Endothelial cell of coronary artery (primary cell): ENCODE results near the gene INPP1. TPM values are rescaled to one million over a fixed set of nuclear protein-coding genes. Genes with fewer than 3 reads are reported as not detected.

Experiments used
- total RNA-seq: library from RNA; depleted of rRNA; stranded (reverse); fragments of >200 nt; gene quantifications from 2 replicates; pipeline ENCODE4 v1.2.3, GENCODE V29; 2014

The INPP1 gene, protein sequence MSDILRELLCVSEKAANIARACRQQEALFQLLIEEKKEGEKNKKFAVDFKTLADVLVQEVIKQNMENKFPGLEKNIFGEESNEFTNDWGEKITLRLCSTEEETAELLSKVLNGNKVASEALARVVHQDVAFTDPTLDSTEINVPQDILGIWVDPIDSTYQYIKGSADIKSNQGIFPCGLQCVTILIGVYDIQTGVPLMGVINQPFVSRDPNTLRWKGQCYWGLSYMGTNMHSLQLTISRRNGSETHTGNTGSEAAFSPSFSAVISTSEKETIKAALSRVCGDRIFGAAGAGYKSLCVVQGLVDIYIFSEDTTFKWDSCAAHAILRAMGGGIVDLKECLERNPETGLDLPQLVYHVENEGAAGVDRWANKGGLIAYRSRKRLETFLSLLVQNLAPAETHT
- total RNA-seq: 16.1 and 17.0 TPM in 2 replicates

DNA sequence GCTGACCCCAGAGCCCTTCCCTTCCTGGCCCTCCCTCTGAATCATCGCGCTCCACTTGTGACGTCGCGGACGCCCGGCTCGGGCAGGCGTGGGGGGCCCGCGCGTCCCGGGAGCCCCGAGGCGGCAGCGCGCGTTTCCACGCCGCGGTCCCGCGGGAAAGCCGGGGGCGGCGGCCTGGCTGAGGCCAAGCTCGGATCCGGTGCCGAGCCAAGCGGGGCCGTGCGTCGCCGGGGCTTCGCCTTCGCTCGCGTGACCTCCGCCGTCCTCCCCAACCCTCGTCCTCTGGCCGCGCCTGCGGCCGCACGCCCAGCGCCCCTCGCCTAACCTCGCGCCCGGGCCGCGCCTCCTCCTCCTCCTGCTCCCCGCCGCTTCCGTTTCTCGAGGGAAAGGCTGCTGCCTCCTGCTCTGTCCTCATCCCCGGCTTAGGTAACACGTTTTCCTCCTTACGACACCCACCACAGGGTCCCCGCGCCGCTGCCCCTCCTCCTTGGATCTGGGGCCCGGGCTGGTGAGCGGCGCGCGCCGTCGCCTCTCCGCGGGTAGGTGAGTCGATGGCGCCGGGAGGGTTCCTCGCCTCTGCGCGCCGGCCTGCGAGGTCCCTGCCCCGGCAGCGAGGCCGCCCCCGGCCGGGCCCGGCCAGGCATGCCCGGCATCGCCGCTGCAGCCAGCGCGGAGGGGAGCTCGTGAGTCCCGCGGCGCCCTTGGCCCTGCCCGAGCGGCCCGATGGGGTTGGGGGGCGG is at the start of gene INPP1:
INPP1 (plus strand) TSS at position 54 of the 740 bp plus-strand sequence. CDS start 16,514 bp downstream, outside the sequence.

DNA sequence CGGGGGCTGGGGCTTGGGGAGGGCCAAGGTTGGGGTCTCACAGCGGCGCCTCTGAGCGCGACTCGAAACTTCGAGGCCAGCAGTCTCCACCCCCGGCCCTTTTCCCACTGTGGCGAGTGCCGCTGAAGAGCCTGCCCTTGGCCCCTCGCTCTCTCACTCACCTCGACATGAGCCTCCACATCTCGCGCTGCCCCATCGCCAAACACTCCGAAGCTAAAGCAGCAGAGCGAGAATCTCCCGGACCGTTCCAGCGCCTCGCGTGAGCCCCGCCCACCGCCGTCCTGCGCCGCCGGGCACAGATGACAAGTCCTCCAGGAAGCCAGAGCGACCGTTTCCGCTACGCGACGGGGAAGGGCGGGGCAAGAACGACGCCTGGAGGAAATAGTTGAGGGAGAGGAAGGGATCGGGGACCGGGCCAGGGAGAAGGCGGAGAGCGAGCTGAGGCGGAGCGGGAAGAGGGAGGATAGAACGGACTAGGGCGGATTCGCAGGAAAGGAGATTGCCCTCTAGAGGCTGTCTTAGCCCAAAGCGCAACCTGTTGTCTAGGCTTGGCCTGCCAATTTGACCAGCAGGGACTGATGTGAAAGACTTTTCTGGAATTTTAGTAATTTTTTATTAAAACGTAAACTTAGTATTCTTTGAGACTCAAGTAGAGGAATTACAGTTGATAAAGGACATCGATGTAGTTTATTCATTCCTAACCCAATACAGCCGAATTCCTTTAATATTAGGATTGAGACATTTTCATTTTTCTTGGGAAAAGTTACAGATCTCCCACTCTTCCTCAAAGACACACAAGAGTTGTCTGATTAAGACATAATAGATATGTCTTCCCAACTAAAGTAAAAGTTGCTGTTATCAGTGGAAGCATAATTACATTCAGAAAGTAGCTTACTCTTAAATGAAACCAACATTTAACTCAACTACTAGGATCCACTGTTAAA is 23.6 kb upstream of the INPP1 start, which contains the start of gene HIBCH:
HIBCH (minus strand) TSS at position 272 of the 944 bp plus-strand sequence; CDS start at position 196, 76 bp downstream.

DNA sequence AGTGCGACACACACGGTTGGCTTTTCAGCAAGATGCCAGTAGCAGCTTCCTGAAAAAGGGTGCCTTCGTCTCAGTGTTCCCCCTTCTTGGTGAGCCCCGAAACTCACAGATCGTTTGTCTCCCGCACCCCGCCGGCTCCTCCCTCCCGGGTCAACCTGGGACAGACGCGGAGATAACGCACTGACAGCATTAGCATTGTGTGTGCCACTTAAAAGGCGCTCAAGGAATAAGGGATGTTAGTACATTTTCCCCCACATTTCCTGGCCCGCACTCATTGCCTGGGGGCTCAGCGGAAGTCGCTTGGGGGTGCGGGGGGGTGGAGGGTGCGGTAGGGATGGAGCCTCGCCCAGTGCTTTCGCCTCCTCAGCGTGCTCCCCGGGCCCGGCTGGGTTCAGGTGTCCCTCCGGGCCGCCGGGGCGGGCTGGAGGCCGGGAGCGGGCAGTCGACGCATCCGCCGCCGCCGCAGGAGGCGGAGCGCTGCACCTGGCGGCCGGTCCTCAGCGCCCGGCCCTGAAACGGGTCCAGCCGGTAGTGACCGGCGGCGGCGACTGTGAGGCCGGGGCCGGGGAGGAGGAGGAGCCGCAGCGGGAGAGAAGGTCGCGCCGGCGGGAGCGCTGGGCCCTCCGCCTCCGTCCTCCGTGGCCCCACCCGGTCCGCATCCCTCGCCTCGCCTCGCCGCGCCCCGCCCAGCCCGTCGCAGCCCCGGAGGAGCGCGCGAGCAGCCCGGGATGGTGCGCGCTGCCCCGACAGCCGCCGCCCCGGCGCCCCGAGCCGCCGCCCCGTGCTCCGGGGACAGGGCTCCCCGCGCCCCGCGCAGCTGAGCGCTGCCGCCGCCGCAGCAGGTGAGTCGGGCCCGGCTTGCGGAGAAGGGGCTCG is 64.5 kb downstream of the INPP1 start, which contains the start of gene MFSD6:
MFSD6 (plus strand) TSS at position 694 of the 876 bp plus-strand sequence. CDS start 27,675 bp downstream, outside the sequence.

Other genes starting within 250 kb of the INPP1 start
- gene HIBCH, start 23.8 kb upstream of the INPP1 start, total RNA-seq: 13.2 and 17.0 TPM in 2 replicates
- 4.4 and 5.1 TPM in 2 replicates for gene MFSD6, start 64.8 kb downstream of the INPP1 start, total RNA-seq
- 1.2 and 2.8 TPM in 2 replicates for gene NEMP2, start 191.1 kb downstream of the INPP1 start, total RNA-seq